Fibroblast of mammary gland (primary cell): ENCODE data around the gene CBLB.

Experiments
- DNase-seq: peaks from one replicate; pipeline ENCODE4 v3.0.0-alpha.2; 2010; ENCODE audit warnings: low read depth
- H3K4me3 ChIP-seq: 2 replicates; pipeline ENCODE4 v1.5.1; 2011; ENCODE audit warnings: low read depth, mild to moderate bottlenecking, low read length, moderate library complexity; ENCODE audit not compliant: control insufficient read depth
- CTCF ChIP-seq: conservative IDR thresholded peaks from 2 replicates; pipeline ENCODE4 v1.5.1; 2011; ENCODE audit warnings: low read depth, low read length, inconsistent platforms; ENCODE audit not compliant: control insufficient read depth, insufficient read depth

Gene CBLB

GRCh38 chr3:105759442-105760078 lies 109.3 kb downstream of the CBLB start:
- DNase-seq, result no peak
- H3K4me3 ChIP-seq, result no peak overlapping the region
- TF ChIP-seq CTCF, result no peak

- no peak for TF ChIP-seq CTCF
- no peak for DNase-seq
- no peak overlapping the region for H3K4me3 ChIP-seq
Observed at GRCh38 chr3:105758451-105758850, 110.4 kb downstream of the CBLB start.

- DNase-seq, result no peak
- no peak for TF ChIP-seq CTCF
- no peak overlapping the region for H3K4me3 ChIP-seq
Observed at GRCh38 chr3:105755121-105755886, 113.5 kb downstream of the CBLB start.

- H3K4me3 ChIP-seq, result no peak overlapping the region
- TF ChIP-seq CTCF, result no peak
- no peak for DNase-seq
Observed at GRCh38 chr3:105752791-105753415, 115.9 kb downstream of the CBLB start.

GRCh38 chr3:105747696-105748095 lies 121.1 kb downstream of the CBLB start:
- no peak for TF ChIP-seq CTCF
- no peak overlapping the region for H3K4me3 ChIP-seq
- DNase-seq, result peak; percentile 43

- TF ChIP-seq CTCF, result no peak
- peak; percentile 92 for DNase-seq
- H3K4me3 ChIP-seq, result no peak overlapping the region
Observed at GRCh38 chr3:105747060-105747541, 121.7 kb downstream of the CBLB start.
